NB4 (cell line): Measurements from ENCODE around the gene CREG1.

ENCODE experiments used
- DNase-seq: peaks from one replicate; pipeline ENCODE4 v3.0.0; 2010; ENCODE audit warnings: low read depth
- H3K4me3 ChIP-seq: one replicate; pipeline ENCODE4 v1.5.1; 2011; ENCODE audit warnings: mild to moderate bottlenecking, low read depth, low read length, moderate library complexity
- MYC ChIP-seq: IDR thresholded peaks from 2 replicates; pipeline ENCODE4 v1.6.1; 2011; ENCODE audit warnings: low read depth, low read length
- POLR2A ChIP-seq: IDR thresholded peaks from 2 replicates; pipeline ENCODE4 v1.6.1; 2011; ENCODE audit warnings: mild to moderate bottlenecking; ENCODE audit not compliant: insufficient read length; ENCODE audit errors: extremely low read depth
- TF ChIP-seq, protein P1 (sequence below): IDR thresholded peaks from one replicate; pipeline ENCODE4 v1.5.1; 2012; ENCODE audit warnings: low read depth, low read length
- TF ChIP-seq, protein P2 (sequence below): IDR thresholded peaks from 2 replicates; pipeline ENCODE4 v1.6.1; 2011; ENCODE audit warnings: low read depth, low read length

The CREG1 gene

DNA sequence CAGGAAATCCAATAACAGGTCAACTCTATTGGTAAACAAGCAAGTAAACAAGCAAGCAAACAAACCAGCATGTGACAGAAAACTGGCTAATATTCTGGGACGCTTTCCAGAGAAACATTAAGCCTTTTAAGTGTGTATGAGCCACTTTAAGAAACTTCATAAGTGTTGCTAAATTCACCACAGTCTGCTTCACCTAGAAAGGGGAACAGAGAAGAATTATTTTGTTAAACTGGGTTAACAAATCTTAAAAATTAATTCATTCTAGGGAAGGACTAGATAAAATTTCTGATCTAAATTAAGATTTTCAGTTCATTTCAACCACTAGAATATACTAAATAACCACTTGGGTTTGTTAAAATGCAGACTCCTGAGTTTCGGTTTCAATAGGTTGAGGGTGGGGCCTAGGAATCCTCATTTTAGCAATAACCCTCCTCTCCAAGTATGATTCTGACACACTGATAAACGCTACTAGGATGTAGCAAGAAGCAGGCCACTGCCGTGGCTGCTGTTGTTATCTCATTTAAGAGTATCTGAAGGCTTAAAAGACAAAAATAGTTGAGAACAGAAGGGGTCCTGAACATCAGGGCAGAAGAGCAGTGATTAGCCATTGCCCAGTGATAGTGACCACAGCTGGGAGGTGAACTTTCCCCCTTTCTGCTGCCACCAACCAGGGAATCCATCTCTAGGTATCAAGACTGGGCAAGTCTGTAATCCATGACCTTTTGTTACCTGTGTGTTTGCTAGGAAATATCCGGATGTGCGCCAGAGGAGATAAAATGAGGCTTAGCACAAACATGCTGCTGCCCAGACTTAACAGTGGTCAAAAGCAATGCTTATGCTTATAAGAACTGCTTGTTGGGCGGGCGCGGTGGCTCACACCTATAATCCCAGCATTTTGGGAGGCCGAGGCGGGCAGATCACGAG is 11.2 kb downstream of the CREG1 start:
- no peak overlapping the region for H3K4me3 ChIP-seq
- no peak for DNase-seq
- TF ChIP-seq MYC: no peak
- no peak for TF ChIP-seq POLR2A
- TF ChIP-seq, protein P1, sequence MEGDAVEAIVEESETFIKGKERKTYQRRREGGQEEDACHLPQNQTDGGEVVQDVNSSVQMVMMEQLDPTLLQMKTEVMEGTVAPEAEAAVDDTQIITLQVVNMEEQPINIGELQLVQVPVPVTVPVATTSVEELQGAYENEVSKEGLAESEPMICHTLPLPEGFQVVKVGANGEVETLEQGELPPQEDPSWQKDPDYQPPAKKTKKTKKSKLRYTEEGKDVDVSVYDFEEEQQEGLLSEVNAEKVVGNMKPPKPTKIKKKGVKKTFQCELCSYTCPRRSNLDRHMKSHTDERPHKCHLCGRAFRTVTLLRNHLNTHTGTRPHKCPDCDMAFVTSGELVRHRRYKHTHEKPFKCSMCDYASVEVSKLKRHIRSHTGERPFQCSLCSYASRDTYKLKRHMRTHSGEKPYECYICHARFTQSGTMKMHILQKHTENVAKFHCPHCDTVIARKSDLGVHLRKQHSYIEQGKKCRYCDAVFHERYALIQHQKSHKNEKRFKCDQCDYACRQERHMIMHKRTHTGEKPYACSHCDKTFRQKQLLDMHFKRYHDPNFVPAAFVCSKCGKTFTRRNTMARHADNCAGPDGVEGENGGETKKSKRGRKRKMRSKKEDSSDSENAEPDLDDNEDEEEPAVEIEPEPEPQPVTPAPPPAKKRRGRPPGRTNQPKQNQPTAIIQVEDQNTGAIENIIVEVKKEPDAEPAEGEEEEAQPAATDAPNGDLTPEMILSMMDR: no peak
- TF ChIP-seq, protein P2, sequence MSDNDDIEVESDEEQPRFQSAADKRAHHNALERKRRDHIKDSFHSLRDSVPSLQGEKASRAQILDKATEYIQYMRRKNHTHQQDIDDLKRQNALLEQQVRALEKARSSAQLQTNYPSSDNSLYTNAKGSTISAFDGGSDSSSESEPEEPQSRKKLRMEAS: no peak

DNA sequence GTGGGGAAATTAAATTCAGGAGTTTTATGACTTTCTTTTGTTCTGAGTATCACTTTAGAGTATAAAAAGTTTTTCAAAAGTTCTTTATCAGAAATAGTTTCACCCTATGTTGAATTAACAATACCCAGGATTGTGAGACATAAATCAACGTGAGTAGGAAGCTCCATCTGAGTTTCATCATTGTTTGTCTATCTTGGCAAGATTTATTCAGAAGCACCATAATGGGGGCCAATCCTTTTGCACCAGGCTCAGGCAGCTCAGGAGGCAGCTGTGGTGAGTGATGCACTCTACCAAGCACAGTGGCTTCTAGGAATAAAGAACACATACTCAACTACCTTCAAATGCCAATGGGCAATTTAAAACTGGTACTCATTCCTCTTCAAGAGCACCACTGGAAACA is 12.0 kb downstream of the CREG1 start:
- DNase-seq: no peak
- TF ChIP-seq MYC: no peak
- TF ChIP-seq, protein P2: no peak
- TF ChIP-seq, protein P1: no peak
- TF ChIP-seq POLR2A: no peak
- no peak overlapping the region for H3K4me3 ChIP-seq

DNA sequence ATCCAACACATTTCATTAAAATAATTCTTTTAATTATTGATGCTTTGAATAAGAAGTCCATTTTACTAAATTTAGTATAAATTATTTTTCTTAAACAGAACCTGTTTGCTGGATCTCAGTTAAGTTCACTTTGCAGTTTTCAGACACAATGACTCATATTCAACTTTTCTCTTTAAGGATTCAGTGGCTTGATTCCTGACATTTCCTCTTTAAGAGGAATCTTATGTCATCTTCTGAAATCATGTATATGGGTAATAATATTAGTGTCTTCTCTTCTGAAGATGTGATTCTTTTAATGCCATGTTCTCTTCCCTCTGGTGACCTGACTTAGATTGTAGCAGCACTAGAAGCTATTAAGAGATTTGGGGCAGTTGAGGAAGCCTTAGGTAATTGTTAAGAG is 12.6 kb downstream of the CREG1 start:
- DNase-seq: no peak
- H3K4me3 ChIP-seq: no peak overlapping the region
- TF ChIP-seq MYC: no peak
- TF ChIP-seq, protein P2: no peak
- TF ChIP-seq, protein P1: no peak
- TF ChIP-seq POLR2A: no peak

DNA sequence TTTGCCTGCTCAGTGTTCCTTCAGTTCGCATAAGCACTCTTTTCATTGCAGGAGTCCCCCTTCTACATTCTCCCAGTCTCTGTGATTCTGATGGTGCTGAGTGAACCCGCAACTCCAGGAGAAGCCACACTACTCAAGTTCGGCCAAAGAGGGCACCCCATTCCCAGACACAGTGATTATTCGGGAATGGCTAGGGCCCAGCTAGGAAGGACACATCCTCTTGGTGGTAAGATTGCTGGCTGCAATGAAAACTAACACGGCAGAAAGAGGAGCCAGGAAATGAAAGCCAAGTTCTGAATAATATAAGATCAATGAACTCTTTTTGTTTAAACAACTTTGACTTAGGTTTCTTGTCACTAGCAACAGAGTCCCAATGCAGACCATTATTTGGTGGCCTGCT is 14.9 kb downstream of the CREG1 start:
- no peak for DNase-seq
- no peak overlapping the region for H3K4me3 ChIP-seq
- TF ChIP-seq, protein P1: no peak
- TF ChIP-seq MYC: no peak
- TF ChIP-seq POLR2A: no peak
- TF ChIP-seq, protein P2: no peak

DNA sequence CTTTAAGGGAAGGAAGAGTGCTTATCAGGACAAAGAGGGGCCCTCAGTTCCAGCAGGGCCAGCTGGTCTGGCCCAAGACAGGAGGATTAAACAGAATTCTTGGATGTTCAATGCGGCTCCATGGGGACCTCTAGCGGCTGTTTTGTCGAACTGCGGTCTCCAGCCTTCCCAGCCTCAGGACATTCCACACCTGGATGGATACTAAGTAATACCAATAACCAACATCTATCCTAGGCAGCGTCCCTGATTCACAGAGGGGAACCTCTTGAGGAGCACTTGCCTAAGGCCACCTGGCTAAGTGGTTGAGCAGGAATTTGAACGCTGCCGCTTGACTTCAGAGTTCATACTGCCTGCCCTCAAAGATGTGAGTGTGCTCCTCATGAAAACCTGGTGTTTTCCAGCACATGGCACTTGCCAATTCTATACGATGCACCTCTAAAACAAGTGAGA is 19.7 kb downstream of the CREG1 start:
- peak; percentile 68 for DNase-seq
- TF ChIP-seq, protein P1: peak; percentile 89
- TF ChIP-seq, protein P2: no peak

More for the DNA sequence above, 19.7 kb downstream of the CREG1 start:
- H3K4me3 ChIP-seq: no peak overlapping the region
